Naive thymus-derived CD8-positive, alpha-beta T cell (primary cell): ENCODE data around the gene FTCDNL1. TPM values are rescaled to one million over a fixed set of nuclear protein-coding genes. Genes with fewer than 3 reads are reported as not detected.

Experiments
- ATAC-seq, 2 donors: fragments of 150-1000 bp; cut with Tn5 transposase in 1 of 2; sonication (Bioruptor Pico), chemical (Tn5 transposase) in 1 of 2; 1 replicate in 1 of 2; 2 replicates in 1 of 2; pipeline ENCODE4 v1.10.0; 2021; ENCODE audit warnings: mild to moderate bottlenecking in 2 of 2, moderate library complexity in 2 of 2
- POLR2A ChIA-PET: fragments of 350-600 bp; sonication (Branson Sonifier 250); formaldehyde crosslinking; loops from one replicate; lab custom pipeline; 2021; ENCODE audit warnings: antibody characterized with exemption; lab: Charles Lee
- DNase-seq, 10 donors: peaks; one replicate each; pipeline versions ENCODE4 v3.0.0 to v3.0.0-alpha.2; 2020 to 2022
- H3K27ac Mint-ChIP-seq, 10 donors: one replicate each; pipeline ENCODE4 v1.8.0; 2020 to 2022; ENCODE audit warnings: mild to moderate bottlenecking in 10 of 10, mixed read lengths in 10 of 10, moderate library complexity in 4 of 10, inconsistent platforms in 1 of 10
- H3K27me3 Mint-ChIP-seq, 5 donors: one replicate each; pipeline ENCODE4 v1.8.0; 2021 to 2022; ENCODE audit warnings: mixed read lengths in 5 of 5
- H3K36me3 Mint-ChIP-seq, 3 donors: one replicate each; pipeline ENCODE4 v1.8.0; 2020 to 2022; ENCODE audit warnings: mixed read lengths in 3 of 3, mild to moderate bottlenecking in 2 of 3, inconsistent platforms in 1 of 3
- H3K4me1 Mint-ChIP-seq, 4 donors: one replicate each; pipeline ENCODE4 v1.8.0; 2021 to 2022; ENCODE audit warnings: mixed read lengths in 4 of 4
- H3K4me3 Mint-ChIP-seq, 10 donors: one replicate each; pipeline ENCODE4 v1.8.0; 2020 to 2022; ENCODE audit warnings: mild to moderate bottlenecking in 10 of 10, mixed read lengths in 10 of 10, moderate library complexity in 6 of 10, inconsistent platforms in 1 of 10
- H3K9me3 Mint-ChIP-seq, 9 donors: one replicate each; pipeline ENCODE4 v1.8.0; 2020 to 2022; ENCODE audit warnings: mixed read lengths in 9 of 9, mild to moderate bottlenecking in 3 of 9, inconsistent platforms in 1 of 9, moderate library complexity in 1 of 9
- polyA plus RNA-seq, 3 donors: library from polyadenylated mRNA; unstranded; fragments of 300-500 nt; fragmentation: Illumina TruSeq; gene quantifications; one replicate each; pipeline ENCODE4 v1.2.3, GENCODE V29; 2021
- total RNA-seq, 8 experiments: library from RNA in 2 of 8; stranded (reverse) in 2 of 8; gene quantifications; one replicate each; pipeline ENCODE4 v1.2.3 and lab custom pipeline; 2021 to 2026

The FTCDNL1 gene
- total and polyA plus RNA-seq, 5 experiments from 2014 or later, result 1.2 to 3.2 (median 2.3) TPM

DNA sequence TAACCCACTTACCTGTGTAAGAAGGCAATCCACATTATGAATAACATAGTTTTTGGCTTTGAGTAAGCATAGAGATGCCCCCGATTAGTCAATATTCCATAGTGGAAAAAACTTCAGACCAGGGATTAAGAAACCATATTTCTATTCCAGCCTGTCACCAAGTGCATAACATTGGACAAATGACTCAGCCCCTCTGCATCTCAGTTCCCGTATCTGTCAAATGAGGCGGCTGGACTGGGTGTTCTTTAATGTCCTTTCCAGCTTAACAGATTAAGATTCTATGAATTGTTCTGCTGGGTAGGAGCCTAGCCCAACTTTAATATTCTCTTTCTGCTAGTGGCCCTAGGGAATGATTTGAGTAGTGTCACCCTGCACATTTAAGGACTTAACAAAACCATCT lies 11.8 kb upstream of the FTCDNL1 start:
- POLR2A ChIA-PET, result no interaction called here
- no peaks in the 10 kb centered on the region for H3K36me3 Mint-ChIP-seq
- DNase-seq (no peak), ATAC-seq (no peak)
- H3K27ac Mint-ChIP-seq, result no peak overlapping the region
- no peaks in the 10 kb centered on the region for H3K4me1 Mint-ChIP-seq
- peaks cover 7 to 31% (median 11%) of the 10 kb centered on the region in 5 donors for H3K27me3 Mint-ChIP-seq
- no peaks in the 10 kb centered on the region for H3K9me3 Mint-ChIP-seq
- H3K4me3 Mint-ChIP-seq, result no peak overlapping the region

DNA sequence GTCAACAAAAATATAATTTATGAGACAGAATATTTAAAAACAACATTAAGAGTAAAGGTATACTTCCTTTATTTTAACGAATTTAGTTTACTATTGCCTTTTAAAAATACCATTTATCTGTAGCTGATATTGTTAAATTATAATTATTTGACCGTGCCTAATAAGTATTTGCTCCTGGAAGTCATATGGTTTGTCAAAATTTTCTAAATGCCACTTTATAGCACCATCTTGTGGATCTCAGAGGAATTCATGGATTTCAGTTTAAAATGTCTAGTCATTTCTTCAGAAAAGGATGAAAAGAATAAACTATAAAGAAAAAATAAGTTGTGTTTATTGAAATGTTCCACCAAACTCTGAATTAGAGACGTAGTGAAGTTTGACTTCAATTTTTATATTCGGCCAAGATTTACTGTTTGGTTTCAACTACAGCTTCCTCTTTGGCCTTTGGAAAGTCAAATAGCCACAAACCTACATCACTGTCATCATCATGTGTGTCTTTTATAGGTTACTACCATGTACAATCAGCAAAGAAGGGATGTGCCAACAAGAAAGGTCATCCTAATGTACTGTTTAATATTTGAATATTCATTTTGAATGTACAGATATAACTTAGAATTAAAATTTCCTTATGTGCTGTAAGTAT lies 10.3 kb upstream of the FTCDNL1 start:
- H3K36me3 Mint-ChIP-seq, result no peaks in the 10 kb centered on the region
- DNase-seq, result no peak
- POLR2A ChIA-PET, result no interaction called here

DNA sequence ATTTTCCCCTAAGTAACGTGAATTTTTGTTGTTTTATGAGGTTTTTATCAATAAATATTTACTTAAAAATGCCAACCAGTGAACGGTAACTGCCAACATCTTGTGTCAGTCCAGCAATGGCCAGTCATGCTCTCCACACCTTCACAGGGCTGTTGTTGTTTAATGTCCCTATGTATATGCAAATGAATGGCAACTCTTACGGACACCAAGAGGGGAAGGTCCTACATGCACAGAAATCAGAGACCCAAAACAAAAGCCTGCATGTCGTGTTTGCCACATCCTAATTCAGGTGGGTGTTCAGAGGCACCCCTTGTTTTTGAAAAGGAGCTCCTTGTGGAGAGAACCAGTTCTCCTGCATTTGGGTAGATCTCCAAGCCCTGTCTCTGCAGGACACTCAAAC lies 4.8 kb upstream of the FTCDNL1 start:
- POLR2A ChIA-PET, result no interaction called here
- H3K27me3 Mint-ChIP-seq, result peaks cover 0 to 16% (median 12%) of the 10 kb centered on the region in 5 donors

More for the DNA sequence above, 10.3 kb upstream of the FTCDNL1 start:
- H3K27ac Mint-ChIP-seq, result no peak overlapping the region
- H3K4me3 Mint-ChIP-seq, result no peak overlapping the region
- no peaks in the 10 kb centered on the region for H3K4me1 Mint-ChIP-seq
- no peaks in the 10 kb centered on the region for H3K9me3 Mint-ChIP-seq
- peaks cover 9 to 20% (median 13%) of the 10 kb centered on the region in 5 donors for H3K27me3 Mint-ChIP-seq
- no peak for ATAC-seq

DNA sequence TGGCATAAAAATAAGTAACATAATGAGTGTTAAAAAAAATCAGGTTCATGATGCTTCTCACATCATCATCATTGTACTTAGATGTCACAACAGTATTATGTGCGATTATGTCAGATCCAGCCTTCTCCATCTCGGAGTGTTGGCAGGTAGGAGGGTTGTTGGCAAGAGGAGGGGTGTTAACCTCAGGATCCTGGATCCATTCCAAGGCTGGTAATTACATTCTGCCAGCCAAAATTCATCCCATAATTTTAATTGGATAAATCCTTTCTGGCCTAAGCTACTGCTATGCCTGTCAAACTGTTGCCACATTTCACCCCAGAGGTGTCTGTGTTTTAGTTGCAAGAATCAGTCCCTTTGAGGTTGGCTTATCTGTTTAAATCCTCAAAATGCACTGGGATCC lies 891 bp upstream of the FTCDNL1 start:
- POLR2A ChIA-PET, result no interaction called here
- peaks cover 4 to 10% (median 9%) of the 10 kb centered on the region in 4 donors for H3K4me1 Mint-ChIP-seq
- H3K4me3 Mint-ChIP-seq, result peak overlapping the region in 1 of 10 donors; percentile 93
- peaks cover 0 to 5% (median 3%) of the 10 kb centered on the region in 5 donors for H3K27me3 Mint-ChIP-seq
- H3K9me3 Mint-ChIP-seq, result no peaks in the 10 kb centered on the region
- no peaks in the 10 kb centered on the region for H3K36me3 Mint-ChIP-seq
- no peak for DNase-seq
- H3K27ac Mint-ChIP-seq, result no peak overlapping the region
- ATAC-seq, result no peak

More for the DNA sequence above, 4.8 kb upstream of the FTCDNL1 start:
- Mint-ChIP-seq H3K27ac (no peak overlapping the region), H3K9me3 (no peaks in the 10 kb centered on the region), H3K36me3 (no peaks in the 10 kb centered on the region), H3K4me1 (peaks cover 4 to 8% (median 5%) of the 10 kb centered on the region in 4 donors), H3K4me3 (no peak overlapping the region)
- no peak for ATAC-seq
- no peak for DNase-seq

DNA sequence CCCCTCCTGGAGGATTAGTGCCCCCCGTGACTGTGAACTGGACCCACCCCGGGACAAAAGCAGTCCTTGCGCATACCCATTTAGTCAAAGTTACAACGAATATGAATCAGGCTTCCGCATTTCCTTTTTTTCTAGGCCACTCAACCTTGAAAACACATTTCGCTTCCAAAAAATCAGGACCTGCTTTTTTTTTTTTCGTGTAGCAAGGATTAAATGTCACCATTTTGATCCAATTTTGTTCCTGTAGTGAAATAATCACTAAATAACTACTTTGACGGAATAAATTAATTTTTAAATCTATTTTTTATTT lies 464 bp upstream of the FTCDNL1 start:
- H3K27ac Mint-ChIP-seq, result peak overlapping the region; percentile 25 to 95 (median 87)
- H3K4me3 Mint-ChIP-seq, result peak overlapping the region; percentile 87 to 98 (median 95)

DNA sequence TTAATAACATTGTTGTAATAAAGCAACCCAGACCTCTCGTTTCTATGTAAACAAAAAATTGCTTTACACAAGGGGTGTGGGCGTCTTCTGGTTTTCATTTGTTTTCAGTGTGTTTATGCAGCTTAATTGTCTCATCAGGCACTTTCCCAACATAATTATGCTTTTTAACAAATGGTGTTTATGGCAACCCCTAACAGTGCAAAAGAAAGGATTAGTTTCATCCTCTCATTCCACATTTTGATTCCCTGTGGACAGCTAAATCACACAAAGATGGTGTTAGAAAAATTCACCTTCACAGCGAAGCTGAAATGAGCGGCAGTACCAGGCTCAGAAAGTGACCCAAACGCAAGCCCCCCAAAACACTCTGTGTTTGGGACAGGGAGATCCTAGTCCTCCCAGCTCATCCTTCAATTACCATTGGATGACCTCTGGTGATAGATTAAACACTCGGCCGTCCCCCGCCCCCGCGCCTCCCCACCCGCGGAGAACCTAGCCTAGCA lies 724 bp downstream of the FTCDNL1 start:
- Mint-ChIP-seq H3K4me1 (peaks cover 4 to 10% (median 9%) of the 10 kb centered on the region in 4 donors), H3K4me3 (peak overlapping the region; percentile 49 to 93 (median 77)), H3K9me3 (no peaks in the 10 kb centered on the region), H3K27me3 (peaks cover 0 to 4% (median 3%) of the 10 kb centered on the region in 5 donors), H3K27ac (peak overlapping the region in 1 of 10 donors; percentile 74), H3K36me3 (peaks cover 0 to 5% (median 1%) of the 10 kb centered on the region in 3 donors)
- ATAC-seq (no peak), DNase-seq (no peak)
- POLR2A ChIA-PET, result no interaction called here

More for the DNA sequence above, 464 bp upstream of the FTCDNL1 start:
- H3K36me3 Mint-ChIP-seq, result no peaks in the 10 kb centered on the region
- no peaks in the 10 kb centered on the region for H3K9me3 Mint-ChIP-seq
- peaks cover 0 to 4% (median 3%) of the 10 kb centered on the region in 5 donors for H3K27me3 Mint-ChIP-seq
- POLR2A ChIA-PET, result no interaction called here
- DNase-seq (no peak), ATAC-seq (no peak)
- peaks cover 4 to 10% (median 9%) of the 10 kb centered on the region in 4 donors for H3K4me1 Mint-ChIP-seq

DNA sequence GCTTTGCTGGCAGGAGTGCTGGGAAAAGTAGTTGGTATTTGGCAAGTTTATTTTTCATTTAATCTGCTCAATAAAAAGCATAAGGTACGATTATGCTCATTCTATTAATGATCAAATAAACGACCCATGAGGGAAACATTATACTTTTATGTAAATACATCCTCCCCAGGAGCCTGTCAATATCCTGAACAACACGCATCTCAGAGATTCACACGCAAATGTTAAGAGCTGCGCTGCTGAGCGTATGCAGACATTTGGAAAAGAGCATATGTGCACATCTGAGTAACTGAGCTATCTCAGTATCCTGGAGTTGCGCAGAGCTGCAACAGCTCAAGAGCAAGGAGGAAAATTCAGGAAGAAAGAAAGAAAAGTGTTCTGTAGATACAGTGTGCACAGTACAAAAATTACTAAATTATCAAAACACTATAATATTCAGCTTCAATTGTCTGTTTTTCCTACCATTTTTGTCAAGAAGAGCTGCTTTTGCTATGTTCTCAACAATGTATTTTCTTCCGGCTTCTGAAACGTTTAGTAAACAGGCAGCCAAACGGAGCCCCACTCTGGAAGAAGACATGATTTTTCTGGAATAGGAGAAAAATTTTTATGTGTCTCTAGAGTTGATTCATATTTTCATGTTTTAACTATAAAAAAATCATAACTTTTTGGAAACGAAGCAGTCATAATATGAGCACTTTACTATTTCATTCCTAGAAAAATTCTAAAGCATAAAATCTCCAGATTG lies 2.4 kb downstream of the FTCDNL1 start:
- H3K4me3 Mint-ChIP-seq, result peak overlapping the region in 2 of 10 donors; percentile 10 to 12
- H3K27me3 Mint-ChIP-seq, result peaks cover 0 to 4% (median under 1%) of the 10 kb centered on the region in 5 donors
- H3K27ac Mint-ChIP-seq, result no peak overlapping the region
- peaks cover 4 to 10% (median 9%) of the 10 kb centered on the region in 4 donors for H3K4me1 Mint-ChIP-seq
- H3K9me3 Mint-ChIP-seq, result no peaks in the 10 kb centered on the region
- DNase-seq (no peak), ATAC-seq (no peak)
- POLR2A ChIA-PET, result no interaction called here
- H3K36me3 Mint-ChIP-seq, result peaks cover 0 to 5% (median 1%) of the 10 kb centered on the region in 3 donors

DNA sequence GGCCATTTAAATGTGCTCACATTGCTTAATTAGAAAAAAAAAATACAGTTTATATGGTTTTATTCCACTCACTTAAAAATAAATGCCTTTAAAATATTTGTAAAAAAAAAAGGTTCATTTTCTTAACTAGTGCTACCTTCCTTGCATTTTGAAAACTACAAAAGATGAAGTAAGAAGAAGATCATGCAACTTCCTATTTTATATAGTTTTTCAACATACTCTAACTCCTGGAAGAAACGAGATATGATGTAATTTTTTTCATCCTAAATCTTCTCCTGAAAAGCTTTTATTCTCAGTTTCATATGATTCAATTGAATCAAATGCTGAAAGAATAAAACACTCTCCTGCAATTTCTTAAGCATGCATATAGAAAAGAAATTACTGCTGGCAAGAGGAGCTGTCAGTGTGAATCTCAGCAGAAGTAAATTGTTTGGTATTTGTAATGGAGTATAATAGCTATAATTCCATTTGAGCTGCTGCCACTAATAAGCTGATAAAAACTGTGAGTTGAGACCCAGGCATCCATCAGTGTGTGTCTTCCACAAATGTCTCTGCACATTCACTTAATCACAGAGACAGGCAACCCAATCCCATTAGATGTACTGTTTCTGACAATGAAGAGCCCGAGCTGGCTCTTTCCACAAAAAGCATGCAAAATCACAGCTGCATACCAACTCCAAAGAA lies 3.7 kb downstream of the FTCDNL1 start:
- no peak overlapping the region for H3K4me3 Mint-ChIP-seq
- peaks cover 0 to 5% (median 1%) of the 10 kb centered on the region in 3 donors for H3K36me3 Mint-ChIP-seq
- POLR2A ChIA-PET, result no interaction called here
- no peak for ATAC-seq
- H3K27ac Mint-ChIP-seq, result no peak overlapping the region
- peaks cover 0 to 4% (median 0%) of the 10 kb centered on the region in 5 donors for H3K27me3 Mint-ChIP-seq
- peaks cover 4 to 10% (median 9%) of the 10 kb centered on the region in 4 donors for H3K4me1 Mint-ChIP-seq
- no peak for DNase-seq
- no peaks in the 10 kb centered on the region for H3K9me3 Mint-ChIP-seq

DNA sequence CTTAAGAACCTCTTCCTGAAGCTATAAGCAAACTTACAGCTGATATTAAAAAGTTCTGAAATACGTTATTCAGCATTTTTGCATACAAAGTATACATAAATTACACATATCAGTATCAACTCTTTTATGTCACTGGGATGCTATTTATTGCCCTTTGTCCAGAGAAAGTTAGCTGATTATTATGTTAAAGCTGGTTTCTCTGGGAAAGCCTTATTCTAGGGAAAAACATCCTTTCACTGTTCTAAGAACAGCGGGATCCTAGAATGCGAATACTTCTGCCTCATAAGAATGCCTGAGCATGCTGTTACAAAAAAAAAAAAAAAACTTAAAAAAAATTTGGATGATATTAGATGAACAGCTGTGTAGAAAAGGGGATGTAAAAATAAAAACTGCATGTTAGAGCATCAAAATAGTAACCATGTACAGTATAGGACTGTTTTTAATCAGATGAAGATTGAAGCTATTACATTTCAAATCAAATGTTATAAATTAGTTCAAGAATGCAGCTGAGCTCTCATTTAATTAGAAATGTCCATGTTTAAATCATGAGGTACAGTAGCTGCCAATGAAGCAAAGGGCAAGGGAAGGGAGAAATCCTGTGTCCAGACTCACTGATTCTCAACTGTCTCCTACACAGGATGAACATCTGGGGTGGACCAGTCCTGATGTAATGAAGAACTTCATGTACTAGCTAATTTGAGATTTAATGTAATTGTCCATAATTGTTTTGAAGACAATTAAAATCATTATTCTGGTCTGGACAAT lies 8.2 kb downstream of the FTCDNL1 start:
- H3K4me1 Mint-ChIP-seq, result no peaks in the 10 kb centered on the region
- no peaks in the 10 kb centered on the region for H3K27me3 Mint-ChIP-seq
- no peak for DNase-seq
- POLR2A ChIA-PET, result no interaction called here
- H3K27ac Mint-ChIP-seq, result no peak overlapping the region
- peaks cover 15 to 25% (median 18%) of the 10 kb centered on the region in 3 donors for H3K36me3 Mint-ChIP-seq
- no peak for ATAC-seq
- no peaks in the 10 kb centered on the region for H3K9me3 Mint-ChIP-seq
- no peak overlapping the region for H3K4me3 Mint-ChIP-seq

DNA sequence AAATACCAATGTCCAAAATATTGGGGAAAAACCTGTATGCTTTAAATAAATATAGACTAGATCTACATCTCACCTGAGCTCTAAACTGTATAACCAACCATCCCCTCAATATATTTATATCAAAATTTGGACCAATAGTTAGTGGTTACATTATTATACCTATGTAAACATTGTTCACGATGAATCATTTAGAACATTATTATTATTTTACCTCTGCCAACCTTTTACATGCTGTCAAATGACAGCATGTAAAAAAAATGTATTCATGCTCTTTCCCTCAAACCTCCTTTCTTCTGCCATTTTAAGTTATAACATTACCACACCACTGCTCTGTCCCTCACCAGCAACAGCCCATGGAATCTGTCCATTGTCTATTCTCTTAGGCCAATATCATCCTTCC lies 9.6 kb downstream of the FTCDNL1 start:
- DNase-seq (no peak), ATAC-seq (no peak)
- Mint-ChIP-seq H3K27me3 (no peaks in the 10 kb centered on the region), H3K9me3 (no peaks in the 10 kb centered on the region), H3K4me3 (no peak overlapping the region), H3K36me3 (peaks cover 15 to 28% (median 19%) of the 10 kb centered on the region in 3 donors), H3K4me1 (no peaks in the 10 kb centered on the region), H3K27ac (peak overlapping the region in 1 of 10 donors; percentile 3)
- POLR2A ChIA-PET, result no interaction called here

DNA sequence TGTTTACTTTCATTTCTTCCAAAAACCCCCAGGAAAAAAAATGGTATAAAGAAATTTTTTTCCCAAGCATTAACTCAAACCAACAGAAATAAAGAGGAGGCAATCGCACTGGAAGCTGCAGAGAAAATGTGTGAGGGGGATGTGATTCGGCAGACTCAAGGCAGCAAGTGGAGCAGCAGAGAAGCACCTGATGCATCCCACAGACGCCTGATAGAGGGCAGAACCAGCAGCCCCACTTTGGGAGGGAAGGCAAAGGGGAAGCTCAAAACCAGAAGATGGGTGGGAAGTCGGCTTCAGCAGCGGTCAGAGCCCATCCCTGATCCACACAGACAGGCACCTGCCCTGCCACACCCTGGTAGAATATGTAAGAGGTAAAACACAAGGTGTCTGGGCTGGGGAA lies 12.6 kb downstream of the FTCDNL1 start:
- no peak for DNase-seq
- Mint-ChIP-seq H3K36me3 (peaks cover 16 to 23% (median 19%) of the 10 kb centered on the region in 3 donors), H3K27me3 (no peaks in the 10 kb centered on the region), H3K27ac (no peak overlapping the region), H3K4me3 (no peak overlapping the region), H3K9me3 (no peaks in the 10 kb centered on the region), H3K4me1 (no peaks in the 10 kb centered on the region)
- POLR2A ChIA-PET, result no interaction called here
- ATAC-seq, result no peak

DNA sequence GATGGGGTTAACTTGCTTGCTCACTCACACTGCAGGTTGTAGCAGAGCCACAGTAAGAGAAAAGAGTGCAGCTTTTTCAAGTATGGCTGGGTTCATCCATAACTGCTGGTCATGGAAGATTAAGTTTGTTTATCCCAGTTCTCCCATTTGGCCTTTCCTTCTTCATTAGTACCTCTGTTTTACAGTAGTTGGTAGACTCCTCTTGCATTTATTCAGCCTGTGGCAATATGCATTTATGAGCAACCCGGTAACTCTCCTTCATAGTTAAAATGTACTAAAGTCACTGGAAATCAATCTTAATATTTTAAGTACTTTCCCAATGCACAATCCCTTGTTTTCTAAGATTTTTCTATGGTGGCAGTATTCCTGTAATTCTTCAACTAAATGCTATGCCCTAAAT lies 14.0 kb downstream of the FTCDNL1 start:
- no peak overlapping the region for H3K4me3 Mint-ChIP-seq
- ATAC-seq, result no peak
- no peak for DNase-seq
- H3K36me3 Mint-ChIP-seq, result peaks cover 16 to 23% (median 19%) of the 10 kb centered on the region in 3 donors
- no peak overlapping the region for H3K27ac Mint-ChIP-seq
- POLR2A ChIA-PET, result no interaction called here
- no peaks in the 10 kb centered on the region for H3K4me1 Mint-ChIP-seq
- H3K9me3 Mint-ChIP-seq, result no peaks in the 10 kb centered on the region
- no peaks in the 10 kb centered on the region for H3K27me3 Mint-ChIP-seq
